IMR-90 (cell line): ENCODE results near the gene RNF224.

Experiments used
- BHLHE40 ChIP-seq: fragments of 150-350 bp; IDR thresholded peaks from 2 replicates; pipeline ENCODE4 v1.6.1; 2016; ENCODE audit warnings: mild to moderate bottlenecking, low read depth, low read length
- CEBPB ChIP-seq: IDR thresholded peaks from 2 replicates; pipeline ENCODE4 v1.6.1; 2012; ENCODE audit warnings: low read depth, low read length, improper control_type of control experiment
- FOS ChIP-seq: fragments of 150-350 bp; IDR thresholded peaks from 2 replicates; pipeline ENCODE4 v1.6.1; 2016; ENCODE audit warnings: low read depth, low read length
- MAFK ChIP-seq: IDR thresholded peaks from 2 replicates; pipeline ENCODE4 v1.6.1; 2012; ENCODE audit warnings: low read depth, low read length, improper control_type of control experiment
- MAZ ChIP-seq: IDR thresholded peaks from 2 replicates; pipeline ENCODE4 v1.6.1; 2012; ENCODE audit warnings: low read depth, mild to moderate bottlenecking, low read length, improper control_type of control experiment, moderate library complexity, borderline replicate concordance
- MXI1 ChIP-seq: IDR thresholded peaks from 2 replicates; pipeline ENCODE4 v1.6.1; 2012; ENCODE audit warnings: low read depth, mild to moderate bottlenecking, low read length, moderate library complexity, borderline replicate concordance
- NFE2L2 ChIP-seq: fragments of 150-350 bp; IDR thresholded peaks from 2 replicates; pipeline ENCODE4 v1.6.1; 2016; ENCODE audit warnings: low read depth, mild to moderate bottlenecking, low read length
- POLR2A ChIP-seq: IDR thresholded peaks from 2 replicates; pipeline ENCODE4 v1.6.1; 2012; ENCODE audit warnings: mild to moderate bottlenecking, low read depth, low read length
- RFX5 ChIP-seq: IDR thresholded peaks from 2 replicates; pipeline ENCODE4 v1.8.0; 2012; ENCODE audit warnings: low read depth, mild to moderate bottlenecking, low read length, moderate library complexity
- SMC3 ChIP-seq: fragments of 150-350 bp; IDR thresholded peaks from 2 replicates; pipeline ENCODE4 v1.6.1; 2016; ENCODE audit warnings: low read depth, mild to moderate bottlenecking, antibody characterized with exemption, low read length, moderate library complexity
- USF2 ChIP-seq: fragments of 150-350 bp; IDR thresholded peaks from 2 replicates; pipeline ENCODE4 v1.6.1; 2017; ENCODE audit warnings: mild to moderate bottlenecking, antibody characterized with exemption, low read length, low read depth
- TF ChIP-seq, protein P1 (sequence below): conservative IDR thresholded peaks from 2 replicates; pipeline ENCODE4 v1.5.1; 2012; ENCODE audit warnings: mild to moderate bottlenecking, low read depth, low read length, improper control_type of control experiment

- TF ChIP-seq FOS (no peak), SMC3 (no peak), POLR2A (no peak), NFE2L2 (no peak), BHLHE40 (no peak), MXI1 (no peak), RFX5 (no peak), USF2 (no peak; the same call in 1 of the 2 replicates), MAFK (no peak), CEBPB (no peak), MAZ (no peak)
- TF ChIP-seq, protein P1, sequence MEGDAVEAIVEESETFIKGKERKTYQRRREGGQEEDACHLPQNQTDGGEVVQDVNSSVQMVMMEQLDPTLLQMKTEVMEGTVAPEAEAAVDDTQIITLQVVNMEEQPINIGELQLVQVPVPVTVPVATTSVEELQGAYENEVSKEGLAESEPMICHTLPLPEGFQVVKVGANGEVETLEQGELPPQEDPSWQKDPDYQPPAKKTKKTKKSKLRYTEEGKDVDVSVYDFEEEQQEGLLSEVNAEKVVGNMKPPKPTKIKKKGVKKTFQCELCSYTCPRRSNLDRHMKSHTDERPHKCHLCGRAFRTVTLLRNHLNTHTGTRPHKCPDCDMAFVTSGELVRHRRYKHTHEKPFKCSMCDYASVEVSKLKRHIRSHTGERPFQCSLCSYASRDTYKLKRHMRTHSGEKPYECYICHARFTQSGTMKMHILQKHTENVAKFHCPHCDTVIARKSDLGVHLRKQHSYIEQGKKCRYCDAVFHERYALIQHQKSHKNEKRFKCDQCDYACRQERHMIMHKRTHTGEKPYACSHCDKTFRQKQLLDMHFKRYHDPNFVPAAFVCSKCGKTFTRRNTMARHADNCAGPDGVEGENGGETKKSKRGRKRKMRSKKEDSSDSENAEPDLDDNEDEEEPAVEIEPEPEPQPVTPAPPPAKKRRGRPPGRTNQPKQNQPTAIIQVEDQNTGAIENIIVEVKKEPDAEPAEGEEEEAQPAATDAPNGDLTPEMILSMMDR = no peak
These were observed 16.6 kb downstream of the RNF224 start for GRCh38 chr9:137243626-137244485.
